Mesodermal cell (in vitro differentiated cells): ENCODE data around the gene CHAF1A.
A peak's percentile ranks its signal among the peaks of the same experiment; 100 is the strongest.

Experiments
- H3K27ac ChIP-seq: 2 replicates; pipeline ENCODE4 v1.7.0; 2013; ENCODE audit warnings: mild to moderate bottlenecking, low read depth, low read length, moderate library complexity; ENCODE audit not compliant: severe bottlenecking
- H3K36me3 ChIP-seq: 2 replicates; pipeline ENCODE4 v1.7.1; 2013; ENCODE audit warnings: mild to moderate bottlenecking, low read length, moderate library complexity; ENCODE audit not compliant: control insufficient read depth, insufficient read depth
- H3K4me1 ChIP-seq: one replicate; pipeline ENCODE4 v1.7.1; 2013; ENCODE audit warnings: mild to moderate bottlenecking, low read length; ENCODE audit not compliant: insufficient read depth, control insufficient read depth, poor library complexity, severe bottlenecking
- H3K4me3 ChIP-seq: 2 replicates; pipeline ENCODE4 v1.7.0; 2013; ENCODE audit warnings: low read length, control low read depth, mild to moderate bottlenecking; ENCODE audit not compliant: insufficient read depth, poor library complexity, severe bottlenecking; ENCODE audit errors: extremely low read depth
- H3K9me3 ChIP-seq: 2 replicates; pipeline ENCODE4 v1.7.1; 2013; ENCODE audit warnings: mild to moderate bottlenecking, low read length, moderate library complexity; ENCODE audit not compliant: control insufficient read depth
- WGBS, 2 experiments: methylation state at CpG; one replicate each; pipeline ENCODE4 v1.1.5; 2013; ENCODE audit warnings: missing lambda C conversion rate in 2 of 2; ENCODE audit not compliant: insufficient coverage in 2 of 2; 5-methylcytosine and 5-hydroxymethylcytosine counted together

The CHAF1A gene

DNA sequence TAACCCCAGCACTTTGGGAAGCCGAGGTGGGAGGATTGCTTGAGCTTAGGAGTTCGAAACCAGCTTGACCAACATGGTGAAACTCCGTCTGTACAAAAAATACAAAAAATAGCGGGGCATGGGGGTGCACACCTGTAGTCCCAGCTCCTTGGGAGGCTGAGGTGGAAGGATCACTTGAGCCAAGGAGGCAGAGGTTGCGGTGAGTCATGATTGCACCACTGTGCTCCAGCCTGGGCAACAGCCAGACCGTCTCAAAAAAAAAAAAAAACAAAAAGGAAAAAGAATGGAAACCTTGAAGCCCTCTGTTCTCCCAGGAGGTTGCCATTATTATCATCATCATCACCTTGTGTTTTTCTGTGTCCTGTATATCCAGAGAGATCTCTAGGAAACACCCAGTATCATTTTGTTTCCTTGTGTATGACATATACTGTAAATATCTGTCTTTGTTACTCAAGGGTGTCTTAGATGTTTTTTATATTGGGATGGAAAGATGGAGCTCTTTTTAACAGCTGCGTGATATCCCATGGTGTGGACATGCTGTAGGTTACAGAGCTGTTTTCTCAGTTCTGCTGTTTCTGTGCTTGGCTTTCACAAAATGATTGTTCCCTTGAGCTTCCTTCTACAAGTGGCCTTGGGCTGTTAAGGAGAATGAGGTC, 11.8 kb downstream of the CHAF1A start:
- Histone ChIP-seq H3K4me3 (no peak overlapping the region), H3K9me3 (no peaks in the 10 kb centered on the region), H3K36me3 (peaks cover 81% of the 10 kb centered on the region), H3K4me1 (peaks cover 18% of the 10 kb centered on the region), H3K27ac (no peak overlapping the region)
- 94 to 96% methylated on average over 6 of the region's 7 CpGs for WGBS, 2 experiments

DNA sequence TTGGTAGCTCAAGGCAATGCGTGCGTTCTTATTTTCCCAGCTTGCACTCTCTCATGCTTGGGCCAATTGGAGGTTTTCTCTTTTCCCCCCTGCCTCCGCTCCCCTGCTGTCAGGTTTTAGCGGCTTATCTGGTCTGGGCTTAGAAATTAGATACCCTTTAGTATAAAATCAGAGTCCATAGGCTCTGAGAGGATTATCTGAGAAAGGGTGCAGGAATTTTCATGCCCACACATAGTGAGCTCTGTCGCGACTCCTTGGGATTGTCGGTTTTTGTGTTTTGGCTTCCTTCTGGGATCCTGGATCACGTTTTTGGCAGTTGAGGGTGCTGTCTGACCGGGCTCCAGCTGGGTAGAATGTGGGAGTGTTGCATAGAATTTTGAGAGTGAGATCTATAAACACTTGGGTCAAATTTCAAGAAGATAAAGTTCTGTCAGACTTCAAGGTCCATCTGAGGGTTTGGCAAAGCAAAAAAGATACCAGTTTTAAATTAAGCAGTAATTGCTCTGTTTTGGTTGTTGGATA, 12.4 kb downstream of the CHAF1A start:
- Histone ChIP-seq H3K4me1 (peaks cover 12% of the 10 kb centered on the region), H3K4me3 (no peak overlapping the region), H3K9me3 (no peaks in the 10 kb centered on the region), H3K27ac (peak overlapping the region; percentile 53), H3K36me3 (peaks cover 80% of the 10 kb centered on the region)
- 60 to 67% methylated on average over 6 to 7 of the region's 9 CpGs for WGBS, 2 experiments

DNA sequence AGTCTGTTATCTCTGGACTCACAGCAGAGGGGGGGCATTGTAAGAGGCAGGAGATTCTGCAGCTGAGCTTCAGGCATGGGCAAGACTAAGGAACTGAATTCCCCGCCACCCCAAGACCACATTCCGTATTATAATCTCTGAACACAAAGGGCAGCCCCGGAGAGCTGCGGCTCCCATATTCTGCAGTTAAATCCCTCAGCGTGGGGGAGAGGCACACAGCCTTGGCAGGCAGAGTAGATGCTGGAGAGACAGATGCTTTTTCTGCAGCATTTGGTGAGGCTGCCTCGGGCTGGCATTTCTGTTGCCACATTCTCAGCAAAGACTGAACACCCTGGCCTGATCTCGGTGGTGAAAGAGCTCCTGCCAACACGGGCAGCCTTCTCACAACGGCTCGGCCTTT, 12.9 kb downstream of the CHAF1A start:
- H3K9me3 ChIP-seq = no peaks in the 10 kb centered on the region
- 76 to 83% methylated on average over 8 to 10 of the region's 10 CpGs for WGBS, 2 experiments
- H3K4me3 ChIP-seq = no peak overlapping the region
- H3K27ac ChIP-seq = peak overlapping the region; percentile 53
- H3K4me1 ChIP-seq = peaks cover 9% of the 10 kb centered on the region
- peaks cover 80% of the 10 kb centered on the region for H3K36me3 ChIP-seq

DNA sequence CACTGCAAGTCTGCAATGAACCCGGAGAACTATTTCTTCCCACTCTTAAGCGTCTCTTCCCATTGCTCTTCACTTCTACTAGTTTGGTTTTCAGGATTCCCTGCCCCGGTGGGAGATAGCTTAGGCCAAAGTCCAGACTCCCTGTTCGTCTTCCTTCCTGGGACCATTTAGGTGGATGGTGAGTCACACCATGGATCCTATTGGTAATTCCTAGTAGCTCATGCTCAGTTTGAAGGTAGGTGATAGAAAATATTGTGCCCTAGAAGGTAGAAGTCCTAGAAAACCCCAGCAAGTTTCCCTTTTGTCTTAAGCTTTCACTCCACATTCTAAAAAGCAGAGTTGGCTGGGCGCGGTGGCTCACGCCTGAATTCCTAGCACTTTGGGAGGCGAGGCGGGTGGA, 13.8 kb downstream of the CHAF1A start:
- Histone ChIP-seq H3K4me1 (peaks cover 9% of the 10 kb centered on the region), H3K27ac (no peak overlapping the region), H3K9me3 (no peaks in the 10 kb centered on the region), H3K4me3 (no peak overlapping the region), H3K36me3 (peaks cover 78% of the 10 kb centered on the region)
- 82 to 100% methylated on average over 4 to 5 of the region's 9 CpGs for WGBS, 2 experiments

DNA sequence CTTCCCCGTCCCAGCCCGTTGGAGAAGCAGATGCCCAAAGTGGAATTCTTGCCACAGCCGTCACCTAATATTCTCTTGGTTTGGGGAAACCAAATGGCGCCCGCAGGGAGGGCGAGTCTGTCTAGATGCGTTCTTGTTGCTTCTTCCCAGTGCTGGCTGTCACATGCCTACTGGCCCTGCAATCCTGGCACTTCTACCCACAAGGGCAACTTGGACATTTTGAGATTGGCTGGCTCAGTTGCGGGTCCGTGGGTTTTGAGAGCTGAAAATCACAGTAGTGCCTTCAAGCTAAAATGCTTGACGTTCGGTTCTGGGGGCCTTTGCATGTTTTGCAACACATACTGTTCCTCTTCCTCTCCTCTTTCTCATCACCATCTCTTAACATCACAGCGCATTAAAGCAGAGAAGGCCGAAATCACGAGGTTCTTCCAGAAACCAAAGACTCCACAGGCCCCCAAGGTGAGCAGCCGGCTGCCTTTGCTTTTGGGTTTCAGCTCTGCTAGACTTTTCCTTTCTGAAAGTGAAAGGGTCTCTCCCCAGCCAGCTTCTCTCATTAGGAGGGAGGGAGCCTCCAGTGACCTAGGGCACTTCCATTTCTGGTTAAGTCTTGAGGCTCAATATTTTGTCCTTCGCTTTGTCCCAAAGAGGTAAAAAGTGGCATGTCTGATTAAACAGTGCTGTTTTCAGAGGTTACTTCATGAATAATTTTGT, 21.1 kb downstream of the CHAF1A start:
- Histone ChIP-seq H3K27ac (no peak overlapping the region), H3K4me1 (no peaks in the 10 kb centered on the region), H3K36me3 (peaks cover 72% of the 10 kb centered on the region), H3K4me3 (no peak overlapping the region), H3K9me3 (no peaks in the 10 kb centered on the region)
- 96 to 98% methylated on average over 16 of the region's 16 CpGs for WGBS, 2 experiments

DNA sequence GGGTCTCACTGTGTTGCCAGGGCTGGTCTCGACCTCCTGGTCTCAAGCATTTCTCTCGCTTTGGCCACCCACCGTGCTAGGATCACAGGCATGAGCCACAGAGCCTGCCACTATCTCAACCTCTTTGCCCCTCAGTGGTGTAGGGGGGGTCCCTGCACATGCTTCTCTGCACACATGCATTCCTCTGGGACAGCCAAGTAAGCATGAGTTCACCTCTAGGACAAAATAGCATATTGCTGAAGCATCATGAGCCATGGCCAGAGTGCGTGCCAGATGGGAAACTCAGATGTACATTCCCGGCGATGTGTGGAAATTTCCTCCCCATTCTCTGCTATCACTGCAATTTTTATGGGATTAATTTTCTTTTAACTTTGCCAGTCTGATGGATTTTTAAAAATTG, 23.1 kb downstream of the CHAF1A start:
- H3K4me1 ChIP-seq = no peaks in the 10 kb centered on the region
- H3K9me3 ChIP-seq = no peaks in the 10 kb centered on the region
- 86 to 98% methylated on average over 1 to 6 of the region's 6 CpGs for WGBS, 2 experiments
- no peak overlapping the region for H3K27ac ChIP-seq
- peaks cover 74% of the 10 kb centered on the region for H3K36me3 ChIP-seq
- H3K4me3 ChIP-seq = no peak overlapping the region

DNA sequence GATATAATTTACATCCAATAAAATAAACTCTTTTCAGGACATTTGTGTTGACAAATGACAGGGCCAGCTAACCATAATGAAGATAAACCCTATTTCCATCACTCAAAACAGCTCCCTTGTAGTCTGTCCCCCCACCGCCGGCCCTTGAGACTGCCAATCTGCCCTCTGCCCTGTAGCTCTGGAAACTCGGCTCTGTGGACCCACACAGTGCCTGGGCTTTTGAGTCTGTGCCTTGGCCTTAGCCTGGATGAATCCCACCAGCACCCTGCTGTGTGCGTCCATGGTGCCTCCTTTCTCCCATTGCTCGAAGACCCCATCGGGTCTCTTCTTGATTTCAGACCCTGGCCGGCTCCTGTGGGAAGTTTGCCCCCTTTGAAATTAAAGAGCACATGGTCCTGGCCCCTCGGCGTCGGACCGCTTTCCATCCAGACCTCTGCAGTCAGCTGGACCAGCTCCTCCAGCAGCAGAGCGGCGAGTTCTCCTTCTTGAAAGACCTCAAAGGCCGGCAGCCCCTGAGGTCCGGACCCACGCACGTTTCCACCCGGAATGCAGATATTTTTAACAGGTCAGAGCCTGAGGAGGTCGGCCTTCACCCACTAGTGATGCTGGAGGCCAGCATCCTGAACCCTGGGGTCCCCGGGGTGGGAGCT, 26.0 kb downstream of the CHAF1A start:
- H3K4me1 ChIP-seq = no peaks in the 10 kb centered on the region
- 95% methylated on average over 20 of the region's 20 CpGs for WGBS, 2 experiments
- H3K27ac ChIP-seq = no peak overlapping the region
- H3K4me3 ChIP-seq = no peak overlapping the region
- H3K36me3 ChIP-seq = peaks cover 75% of the 10 kb centered on the region
- H3K9me3 ChIP-seq = no peaks in the 10 kb centered on the region

DNA sequence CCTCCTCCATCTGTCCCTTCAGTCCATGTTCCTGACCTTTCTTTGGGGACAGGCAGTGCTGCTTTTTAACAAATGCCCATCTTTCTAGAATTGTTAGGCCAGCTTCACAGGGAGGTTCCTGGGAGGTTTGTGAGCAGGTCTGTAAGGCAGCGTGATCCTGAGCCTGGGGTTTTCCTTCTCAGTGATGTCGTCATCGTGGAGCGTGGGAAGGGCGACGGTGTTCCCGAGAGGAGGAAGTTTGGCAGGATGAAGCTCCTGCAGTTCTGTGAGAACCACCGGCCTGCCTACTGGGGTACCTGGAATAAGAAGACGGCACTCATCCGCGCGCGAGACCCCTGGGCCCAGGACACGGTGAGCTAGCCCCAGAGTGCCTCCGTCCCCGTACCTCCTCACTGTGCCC, 26.8 kb downstream of the CHAF1A start:
- no peak overlapping the region for H3K27ac ChIP-seq
- H3K4me1 ChIP-seq = no peaks in the 10 kb centered on the region
- H3K4me3 ChIP-seq = no peak overlapping the region
- peaks cover 75% of the 10 kb centered on the region for H3K36me3 ChIP-seq
- H3K9me3 ChIP-seq = no peaks in the 10 kb centered on the region
- 96 to 99% methylated on average over 14 to 16 of the region's 16 CpGs for WGBS, 2 experiments

DNA sequence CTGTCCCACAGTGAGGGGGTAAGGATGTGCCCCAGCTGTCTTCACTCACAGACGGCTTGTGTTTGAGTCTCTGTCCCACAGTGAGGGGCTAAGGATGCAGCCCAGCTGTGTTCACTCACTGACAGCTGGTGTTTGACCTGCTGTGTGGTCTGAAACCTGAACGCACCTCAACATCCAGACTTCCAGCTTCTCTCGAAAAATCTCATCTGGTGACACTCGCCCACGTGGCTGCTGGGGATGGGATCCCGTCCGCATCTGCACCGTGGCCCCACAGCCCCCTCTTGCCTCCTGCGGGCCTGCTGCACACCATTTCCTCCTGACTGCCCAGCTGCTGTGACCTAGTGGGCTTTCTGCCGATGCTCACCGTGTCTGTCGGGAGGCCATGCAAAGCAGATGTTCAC, 27.3 kb downstream of the CHAF1A start:
- Histone ChIP-seq H3K36me3 (peaks cover 75% of the 10 kb centered on the region), H3K9me3 (no peaks in the 10 kb centered on the region), H3K4me1 (no peaks in the 10 kb centered on the region), H3K4me3 (no peak overlapping the region), H3K27ac (no peak overlapping the region)
- 95 to 99% methylated on average over 12 of the region's 12 CpGs for WGBS, 2 experiments

DNA sequence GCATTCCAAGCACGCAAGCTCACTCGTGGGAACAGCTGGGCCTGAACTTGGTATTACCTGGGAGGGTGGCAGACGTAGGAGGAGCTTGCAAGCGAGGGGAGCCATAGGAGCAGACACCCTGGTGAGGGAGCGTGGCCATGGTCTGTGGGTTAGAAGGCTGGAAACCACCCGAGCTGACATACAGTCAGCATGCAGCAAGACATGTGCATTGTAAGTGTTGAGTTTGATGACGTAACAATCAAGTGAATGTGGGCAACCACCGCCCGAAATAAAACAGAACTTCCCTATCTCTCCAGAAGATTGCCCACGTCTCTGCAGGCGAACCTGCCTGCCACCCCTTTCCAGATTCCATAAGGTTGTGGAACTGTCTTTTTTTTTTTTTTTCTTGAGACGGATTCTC, 28.3 kb downstream of the CHAF1A start:
- no peaks in the 10 kb centered on the region for H3K9me3 ChIP-seq
- WGBS, 2 experiments = 95 to 98% methylated on average over 6 to 9 of the region's 12 CpGs
- H3K36me3 ChIP-seq = peaks cover 78% of the 10 kb centered on the region
- H3K4me3 ChIP-seq = no peak overlapping the region
- no peak overlapping the region for H3K27ac ChIP-seq
- H3K4me1 ChIP-seq = no peaks in the 10 kb centered on the region
